IPS-NIHi11 (cell line): ENCODE results near the gene ITPR1.

Source experiments
- DNase-seq: peaks from one replicate; pipeline ENCODE4 v3.0.0; 2012; ENCODE audit warnings: mixed read lengths, low spot score

ITPR1 gene

GRCh38 chr3:4686619-4687018 is 193.5 kb downstream of the ITPR1 start:
- no peak for DNase-seq

GRCh38 chr3:4687167-4687566 is 194.0 kb downstream of the ITPR1 start:
- no peak for DNase-seq

DNA sequence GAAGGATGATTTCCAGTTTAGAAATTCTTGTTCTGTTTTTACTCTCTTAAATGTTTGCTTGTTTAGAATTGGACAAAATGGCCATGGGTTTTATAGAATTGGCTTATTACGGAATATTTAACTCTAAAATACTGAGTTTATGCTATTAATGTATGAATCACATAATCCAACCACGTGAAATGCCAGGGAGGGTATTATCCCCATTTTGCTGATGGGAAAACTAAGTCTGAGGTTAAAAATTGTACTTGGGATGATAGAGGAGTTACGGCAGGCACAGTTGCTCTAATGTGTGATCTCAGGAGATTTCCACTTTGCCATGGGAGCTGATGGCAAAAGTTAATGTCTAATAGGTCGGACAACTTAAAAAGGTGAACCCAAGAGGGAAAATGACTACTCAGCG is 194.4 kb downstream of the ITPR1 start:
- DNase-seq = no peak

DNA sequence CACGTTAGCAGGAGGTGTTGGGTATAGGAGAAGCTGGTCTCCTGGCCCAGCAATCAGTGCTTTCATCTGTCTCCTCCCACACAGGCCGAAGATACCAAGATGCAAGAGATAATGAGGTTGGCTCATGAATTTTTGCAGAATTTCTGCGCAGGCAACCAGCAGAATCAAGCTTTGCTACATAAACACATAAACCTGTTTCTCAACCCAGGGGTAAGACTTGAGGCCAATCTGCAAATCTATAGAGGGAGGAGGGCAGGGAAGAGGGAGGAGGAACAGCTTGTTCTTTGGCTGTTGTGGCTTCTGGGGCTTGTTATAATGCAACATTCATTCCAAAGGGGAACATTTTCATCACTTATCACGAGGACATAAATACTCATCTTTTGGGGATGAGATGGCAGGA is 195.3 kb downstream of the ITPR1 start:
- DNase-seq = no peak

DNA sequence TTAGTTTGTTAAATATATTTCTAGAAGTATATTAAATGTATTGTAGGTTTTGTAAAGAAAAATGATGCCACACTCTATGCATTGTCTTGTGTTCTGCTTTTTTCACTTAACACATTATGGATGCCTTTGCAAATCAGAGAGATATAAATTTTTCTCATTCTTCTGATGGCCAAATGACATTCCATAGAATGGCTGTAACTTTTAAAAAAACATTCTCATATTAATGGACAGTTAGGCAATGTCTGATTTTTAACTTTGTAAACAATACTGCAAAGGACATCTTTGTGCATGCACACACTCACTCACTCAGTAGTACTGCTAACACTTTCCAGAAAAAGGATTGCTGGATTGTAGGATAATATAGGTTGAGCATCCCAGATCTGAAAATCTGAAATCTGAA is 195.9 kb downstream of the ITPR1 start:
- no peak for DNase-seq

GRCh38 chr3:4690277-4690676 is 197.1 kb downstream of the ITPR1 start:
- DNase-seq = no peak

- DNase-seq = no peak
Measured at GRCh38 chr3:4693620-4694019, 200.5 kb downstream of the ITPR1 start.

DNA sequence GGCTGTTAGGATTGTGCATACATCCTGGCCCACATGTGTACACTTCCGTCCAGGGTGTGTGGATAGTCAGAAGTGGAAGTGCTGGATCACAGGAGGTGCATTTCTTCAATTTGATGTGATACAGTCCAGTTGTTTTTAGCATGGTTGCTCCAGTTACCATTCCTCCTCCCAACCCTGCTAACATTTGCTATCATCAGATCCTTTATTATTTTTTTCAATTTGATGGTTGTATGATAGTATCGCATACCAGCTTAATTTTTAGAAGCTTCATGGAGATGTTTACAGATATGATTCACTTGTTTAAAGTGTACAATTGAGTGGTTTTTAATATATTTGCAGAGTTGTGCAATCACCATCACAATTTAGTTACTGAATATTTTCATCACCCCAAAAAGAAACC is 202.7 kb downstream of the ITPR1 start:
- DNase-seq = no peak

GRCh38 chr3:4696266-4696665 is 203.1 kb downstream of the ITPR1 start:
- no peak for DNase-seq

DNA sequence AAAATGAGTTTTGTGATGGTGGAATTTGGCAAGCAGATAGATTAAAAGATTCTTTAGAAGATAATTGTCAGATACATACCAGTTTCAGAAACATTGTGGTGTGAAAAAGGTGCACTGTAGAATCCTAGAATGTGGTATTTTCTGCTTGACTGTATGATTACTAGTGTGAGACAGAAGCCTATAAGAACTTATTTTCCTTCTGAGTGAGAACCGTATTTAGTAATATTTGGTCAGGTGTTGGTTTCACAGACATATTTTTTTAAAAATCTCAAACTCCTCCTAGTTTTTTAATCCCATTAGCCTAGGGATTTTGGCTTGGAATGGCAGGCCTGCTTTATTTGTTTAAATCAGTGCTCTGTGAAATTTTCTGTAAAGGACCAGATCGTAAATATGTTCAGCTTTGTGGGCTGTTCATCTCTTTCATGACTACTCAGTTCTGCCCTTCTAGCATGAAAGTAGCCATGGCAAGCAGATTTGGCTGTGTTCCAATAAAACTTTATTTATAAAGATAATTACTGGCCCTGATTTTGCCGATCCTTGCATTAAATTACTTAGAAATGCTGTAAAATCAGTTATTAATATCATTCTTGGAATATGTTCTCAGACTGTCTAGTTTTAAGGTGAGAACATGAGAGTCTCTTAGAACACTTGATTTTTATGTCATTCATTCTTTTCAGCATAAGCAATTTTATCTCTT is 205.1 kb downstream of the ITPR1 start:
- no peak for DNase-seq

DNA sequence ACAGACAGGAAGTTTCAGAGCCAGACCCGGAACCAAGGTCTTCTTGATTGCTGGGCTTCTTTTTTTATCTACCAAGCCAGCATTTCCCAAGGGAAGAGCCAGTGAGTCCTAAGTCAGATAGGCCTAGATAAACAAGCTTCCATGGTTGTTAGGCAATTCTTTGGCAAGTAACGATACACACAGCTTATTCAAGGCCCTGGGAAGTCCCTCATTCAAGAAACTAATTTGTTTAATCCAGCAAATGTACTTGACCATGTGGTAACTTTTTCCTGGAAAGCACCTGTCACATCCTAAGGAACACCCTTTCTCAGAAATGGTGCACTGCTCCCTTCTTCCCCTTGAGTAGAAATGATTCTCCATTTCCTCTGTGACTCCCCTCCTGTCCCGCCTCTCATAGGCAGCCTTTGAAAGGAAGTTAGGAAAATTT is 209.9 kb downstream of the ITPR1 start:
- no peak for DNase-seq

- no peak for DNase-seq
Measured at GRCh38 chr3:4704552-4704951, 211.4 kb downstream of the ITPR1 start.

DNA sequence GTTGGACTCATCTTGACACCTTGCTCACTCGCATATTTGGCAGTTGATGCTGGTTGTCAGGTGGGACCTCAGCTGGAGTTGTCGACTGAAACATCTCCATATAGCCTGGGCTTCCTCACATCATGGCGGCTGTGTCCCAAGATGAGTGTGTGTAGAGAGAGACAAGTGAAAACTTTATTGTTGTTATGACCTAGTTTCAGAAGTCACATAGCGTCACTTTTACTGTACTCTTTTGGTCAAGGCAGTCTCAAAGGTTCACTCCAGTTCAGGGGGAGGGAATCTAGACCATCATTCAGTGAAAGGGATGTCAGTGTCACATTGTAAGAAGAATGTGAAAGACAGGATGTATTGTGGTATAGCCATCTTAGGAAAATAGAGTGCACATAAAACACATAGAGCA is 214.2 kb downstream of the ITPR1 start:
- no peak for DNase-seq

DNA sequence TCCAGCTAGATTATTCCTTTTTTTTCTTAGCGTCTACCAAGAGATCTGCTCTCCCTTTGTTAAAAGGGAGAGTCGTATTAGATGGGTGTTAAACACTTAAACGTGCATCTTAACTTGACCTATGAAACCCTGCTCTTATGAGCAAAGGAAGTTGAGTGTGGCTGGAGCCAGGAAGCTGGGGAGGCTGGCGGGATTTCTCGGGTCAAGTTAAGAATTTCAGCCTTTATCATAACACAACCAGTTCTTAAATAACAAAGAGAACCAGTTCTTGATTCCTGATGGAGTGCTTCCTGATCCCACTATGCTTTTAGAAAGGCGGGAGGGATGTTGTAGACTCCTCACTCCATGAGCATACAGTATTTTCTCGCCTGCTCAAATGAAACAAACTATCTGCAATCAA is 215.1 kb downstream of the ITPR1 start:
- DNase-seq = no peak

GRCh38 chr3:4709341-4709740 is 216.2 kb downstream of the ITPR1 start:
- DNase-seq = no peak

- no peak for DNase-seq
Measured at GRCh38 chr3:4710191-4710590, 217.0 kb downstream of the ITPR1 start.

- no peak for DNase-seq
Measured at GRCh38 chr3:4711680-4711992, 218.5 kb downstream of the ITPR1 start.

DNA sequence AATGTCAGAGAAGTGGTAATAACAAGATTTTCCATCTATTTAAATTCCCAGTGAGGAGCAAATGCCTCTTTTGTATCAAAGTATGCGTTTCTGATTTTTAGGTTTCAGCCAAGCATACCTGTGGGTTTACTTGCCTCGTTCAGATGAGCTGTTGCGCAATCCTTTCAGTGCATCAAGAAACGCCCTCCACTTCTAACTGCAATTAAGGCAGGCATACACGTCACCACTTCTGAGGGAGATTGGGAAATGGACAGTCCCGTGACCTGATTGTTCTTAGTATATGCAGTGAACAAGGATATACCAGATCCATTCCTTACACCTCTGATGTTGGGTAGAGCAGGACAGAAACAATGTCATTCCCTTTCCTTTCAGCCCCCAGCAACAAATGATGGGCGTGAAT is 219.0 kb downstream of the ITPR1 start:
- DNase-seq = no peak

DNA sequence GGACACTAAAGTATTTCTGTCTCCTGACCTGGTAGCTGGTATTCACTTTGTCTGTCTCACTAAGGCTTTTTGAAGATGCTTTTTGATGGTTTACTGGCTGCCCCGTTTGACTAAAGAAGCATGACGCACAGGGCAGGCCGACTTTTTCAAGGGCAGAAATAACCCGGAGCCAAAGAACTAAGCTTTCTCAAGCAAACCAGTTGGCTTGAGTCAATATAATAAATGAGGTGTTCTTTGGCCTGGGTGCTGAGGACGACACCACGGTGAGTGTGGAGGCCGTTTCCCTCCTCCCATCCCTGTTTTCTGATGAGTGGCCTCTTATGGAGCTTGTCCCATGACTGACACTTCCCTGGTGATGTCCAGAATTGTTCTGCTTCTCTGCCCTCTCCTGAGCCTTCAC is 220.9 kb downstream of the ITPR1 start:
- DNase-seq = no peak

GRCh38 chr3:4716266-4716665 is 223.1 kb downstream of the ITPR1 start:
- DNase-seq = no peak

- no peak for DNase-seq
Measured at GRCh38 chr3:4716706-4717362, 223.7 kb downstream of the ITPR1 start.

- no peak for DNase-seq
Measured at GRCh38 chr3:4717363-4717740, 224.2 kb downstream of the ITPR1 start.

DNA sequence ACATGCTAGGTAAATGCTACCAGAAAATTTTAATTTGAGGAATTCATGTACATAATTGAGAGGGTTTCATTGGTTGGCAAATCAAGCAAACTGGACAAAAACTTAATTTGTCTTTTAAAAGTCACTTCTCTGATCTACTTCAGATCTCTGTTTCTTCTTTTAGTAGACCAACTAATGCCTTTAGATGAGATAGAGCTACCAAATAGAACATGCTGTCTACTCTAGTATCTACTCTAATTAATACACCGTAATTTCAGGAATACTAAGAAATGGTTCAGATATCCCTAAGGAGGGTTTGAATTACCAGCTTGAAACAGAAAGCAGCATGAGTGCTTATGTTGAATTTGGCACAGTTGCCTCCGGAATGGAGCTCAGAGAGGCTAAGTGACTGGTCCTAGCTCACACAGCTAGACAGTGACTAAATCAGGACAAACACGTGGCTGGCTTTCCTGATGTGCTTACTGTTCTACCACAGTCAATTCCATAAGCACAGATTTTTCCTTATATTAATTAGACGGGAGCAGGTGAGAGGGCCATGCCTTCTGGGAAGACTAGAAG is 225.1 kb downstream of the ITPR1 start:
- DNase-seq = no peak

GRCh38 chr3:4719046-4719501 is 225.9 kb downstream of the ITPR1 start:
- no peak for DNase-seq
